Adrenal gland (tissue), 12 donors: ENCODE data around the gene GLP2R. TPM values are rescaled to one million over a fixed set of nuclear protein-coding genes. Genes with fewer than 3 reads are reported as not detected.

Experiments used
- DNase-seq, 7 donors: peaks; one replicate each; pipeline ENCODE4 v3.0.0-alpha.2; 2019 to 2020
- H3K27ac ChIP-seq, 5 donors: fragments of 200-600 bp; sonication (generic) in 4 of 5; 1 replicate in 3 of 5; 2 replicates in 2 of 5; pipeline versions ENCODE4 v1.5.1 to v1.8.0; 2016 to 2020; ENCODE audit warnings: mild to moderate bottlenecking in 1 of 5
- H3K27me3 ChIP-seq: fragments of 200-600 bp; 2 replicates; pipeline ENCODE4 v1.8.0; 2021
- H3K36me3 ChIP-seq, 2 donors: fragments of 200-600 bp; replicated peaks in 1 of 2; 1 replicate in 1 of 2; 2 replicates in 1 of 2; pipeline versions ENCODE4 v1.5.1 to v1.8.0; 2018 to 2022
- H3K4me1 ChIP-seq, 2 donors: fragments of 200-600 bp; replicated peaks in 1 of 2; 1 replicate in 1 of 2; 2 replicates in 1 of 2; pipeline versions ENCODE4 v1.5.1 to v1.8.0; 2018 to 2021
- H3K4me3 ChIP-seq, 4 donors: fragments of 200-600 bp; sonication (generic) in 3 of 4; one replicate each; pipeline ENCODE4 v1.5.1; 2016 to 2018
- H3K9me3 ChIP-seq, 3 donors: fragments of 200-600 bp; sonication (generic) in 1 of 3; replicated peaks in 1 of 3; 1 replicate in 2 of 3; 2 replicates in 1 of 3; pipeline versions ENCODE4 v1.5.1 to v1.8.0; 2016 to 2021
- CTCF ChIP-seq, 6 experiments: fragments of 450-650 bp in 4 of 6; fragments of 200-600 bp in 2 of 6; sonication (generic) in 1 of 6; IDR thresholded peaks; 1 replicate in 5 of 6; 2 replicates in 1 of 6; pipeline versions ENCODE4 v1.5.1 to v1.8.0; 2016 to 2021; ENCODE audit warnings: antibody characterized with exemption in 6 of 6, mild to moderate bottlenecking in 2 of 6, moderate library complexity in 1 of 6
- POLR2A ChIP-seq, 2 donors: fragments of 450-650 bp; IDR thresholded peaks; one replicate each; pipeline ENCODE4 v1.6.1; 2017; ENCODE audit warnings: antibody characterized with exemption in 2 of 2, mild to moderate bottlenecking in 2 of 2, moderate library complexity in 1 of 2
- WGBS, 4 donors: extraction: QIAGEN DNeasy Blood & Tissue Kit in 2 of 4; methylation state at CpG; one replicate each; pipeline versions ENCODE4 v1.1.5 to v1.1.7; 2013 to 2017; 5-methylcytosine and 5-hydroxymethylcytosine counted together
- intact Hi-C, 2 donors: fragments of 100-400 bp; cut with DNase I; formaldehyde crosslinking; loops; one replicate each; pipeline versions ENCODE4 v1.14.1 to v1.15.0; 2022 to 2023
- polyA plus RNA-seq, 3 donors: library from polyadenylated mRNA; stranded (reverse); fragments of 200-250 nt in 2 of 3; fragments of 350-450 nt in 1 of 3; fragmentation: Illumina TruSeq in 1 of 3; extraction: RNeasy Lipid Tissue Mini Kit (QIAGEN cat#74804) in 1 of 3; gene quantifications; one replicate each; pipeline ENCODE4 v1.2.3, GENCODE V29; 2013 to 2014
- total RNA-seq, 9 donors: library from RNA; depleted of rRNA in 4 of 9; stranded (reverse); fragments of >200 nt in 4 of 9; fragments of 120-200 nt in 1 of 9; fragmentation: NEBNext Ultra II Directional in 1 of 9; extraction: Animal tissue kit (Norgen Biotek cat#: 25700) in 1 of 9; gene quantifications; one replicate each; pipeline versions ENCODE4 v1.1.0 to v1.2.4, GENCODE V29; 2013 to 2023
- donor health status: healthy with polysubstance abuse.
- donor health status: Bipolar disorder and iron deficiency.
- donor health status: DM: yes; HTN: yes; CAD: no.
- donor health status: DM: no; HTN: no; CAD: no.
- donor health status: DM: no; HTN: no; CAD: no.
- donor health status: DM: yes; HTN: yes; CAD: no.

The GLP2R gene
- total and polyA plus RNA-seq, 12 donors = 0.07 to 1.2 (median 0.35) TPM; not detected in 1

GRCh38 chr17:9862220-9862619 is 36.5 kb downstream of the GLP2R start:
- 80 to 92% (median 89%) methylated on average over 1 of the region's 1 CpG for WGBS, 4 donors

GRCh38 chr17:9862949-9863348 is 37.2 kb downstream of the GLP2R start:
- Histone ChIP-seq H3K27me3 (no peaks in the 10 kb centered on the region), H3K9me3 (peaks cover 0 to 5% (median 0%) of the 10 kb centered on the region in 3 donors), H3K36me3 (no peaks in the 10 kb centered on the region), H3K27ac (no peak overlapping the region), H3K4me3 (no peak overlapping the region), H3K4me1 (no peaks in the 10 kb centered on the region)
- TF ChIP-seq CTCF (IDR thresholded peaks at IDR 0.05) = no peak
- TF ChIP-seq POLR2A (IDR thresholded peaks at IDR 0.05) = no peak
- intact Hi-C loops = no loop called here
- 46 to 73% (median 67%) methylated on average over 4 of the region's 4 CpGs for WGBS, 4 donors
- no peak for DNase-seq

More at GRCh38 chr17:9862220-9862619, 36.5 kb downstream of the GLP2R start:
- no peaks in the 10 kb centered on the region for H3K36me3 ChIP-seq
- DNase-seq = no peak
- no peaks in the 10 kb centered on the region for H3K4me1 ChIP-seq
- no peaks in the 10 kb centered on the region for H3K27me3 ChIP-seq
- H3K27ac ChIP-seq = no peak overlapping the region
- peaks cover 0 to 5% (median 0%) of the 10 kb centered on the region in 3 donors for H3K9me3 ChIP-seq
- no peak overlapping the region for H3K4me3 ChIP-seq
- TF ChIP-seq POLR2A (IDR thresholded peaks at IDR 0.05) = no peak
- no peak for TF ChIP-seq CTCF (IDR thresholded peaks at IDR 0.05)
- intact Hi-C loops = no loop called here

GRCh38 chr17:9865586-9865985 is 39.9 kb downstream of the GLP2R start:
- H3K27ac ChIP-seq = no peak overlapping the region
- no peak overlapping the region for H3K4me3 ChIP-seq
- no peaks in the 10 kb centered on the region for H3K36me3 ChIP-seq
- no peak for TF ChIP-seq POLR2A (IDR thresholded peaks at IDR 0.05)
- TF ChIP-seq CTCF (IDR thresholded peaks at IDR 0.05) = no peak
- intact Hi-C loops = no loop called here
- H3K27me3 ChIP-seq = no peaks in the 10 kb centered on the region
- no peaks in the 10 kb centered on the region for H3K9me3 ChIP-seq
- DNase-seq = no peak
- 25 to 50% (median 29%) methylated on average over 1 of the region's 1 CpG for WGBS, 4 donors
- no peaks in the 10 kb centered on the region for H3K4me1 ChIP-seq

- Histone ChIP-seq H3K36me3 (no peaks in the 10 kb centered on the region), H3K27me3 (no peaks in the 10 kb centered on the region), H3K4me3 (no peak overlapping the region), H3K9me3 (no peaks in the 10 kb centered on the region), H3K4me1 (no peaks in the 10 kb centered on the region), H3K27ac (no peak overlapping the region)
- WGBS, 4 donors = 42 to 53% (median 47%) methylated on average over 3 of the region's 3 CpGs
- TF ChIP-seq POLR2A (IDR thresholded peaks at IDR 0.05) (no peak), CTCF (IDR thresholded peaks at IDR 0.05) (no peak)
- DNase-seq = no peak
- intact Hi-C loops = no loop called here
Observed at GRCh38 chr17:9868552-9868951, 42.8 kb downstream of the GLP2R start.
